HFF-Myc (cell line): ENCODE data around the gene SOX5.

ENCODE experiments used
- DNase-seq: peaks from one replicate; pipeline ENCODE4 v3.0.0-alpha.2; 2011; ENCODE audit warnings: low read depth; ENCODE audit errors: extremely low read depth
- H3K4me3 ChIP-seq: replicated peaks from 2 replicates; pipeline ENCODE4 v1.5.1; 2011; ENCODE audit warnings: low read depth, mild to moderate bottlenecking, control low read depth, low read length
- CTCF ChIP-seq: IDR thresholded peaks from 2 replicates; pipeline ENCODE4 v1.5.1; 2012; ENCODE audit warnings: mild to moderate bottlenecking, low read depth, low read length, control low read depth; ENCODE audit errors: missing control alignments

The SOX5 gene

GRCh38 chr12:23949348-23950209 lies at the start of gene SOX5:
Gene SOX5 (minus strand): TSS chr12:23949670. CDS start chr12:23949601, 69 bp downstream.
- no peak within 1 kb of the TSS for H3K4me3 ChIP-seq
- no peak for TF ChIP-seq CTCF
- DNase-seq = no peak

- DNase-seq = no peak
- no peak for TF ChIP-seq CTCF
- H3K4me3 ChIP-seq = no peak overlapping the region
These were observed 37.6 kb upstream of the SOX5 start for GRCh38 chr12:23987046-23987445.

- DNase-seq = no peak
- no peak overlapping the region for H3K4me3 ChIP-seq
- TF ChIP-seq CTCF = no peak
These were observed 31.4 kb upstream of the SOX5 start for GRCh38 chr12:23980826-23981225.

GRCh38 chr12:23964812-23965211 lies 15.3 kb upstream of the SOX5 start:
- H3K4me3 ChIP-seq = no peak overlapping the region
- no peak for DNase-seq
- no peak for TF ChIP-seq CTCF

- DNase-seq = no peak
- no peak for TF ChIP-seq CTCF
- H3K4me3 ChIP-seq = no peak overlapping the region
These were observed 10.4 kb upstream of the SOX5 start for GRCh38 chr12:23959826-23960225.

- H3K4me3 ChIP-seq = no peak overlapping the region
These were observed 4.9 kb upstream of the SOX5 start for GRCh38 chr12:23954332-23954731.

More at GRCh38 chr12:23954332-23954731, 4.9 kb upstream of the SOX5 start:
- DNase-seq = no peak
- TF ChIP-seq CTCF = no peak
